Colonic mucosa (tissue), 4 donors: Measurements from ENCODE around the gene SARNP. TPM values are rescaled to one million over a fixed set of nuclear protein-coding genes. Genes with fewer than 3 reads are reported as not detected.
"Not testable (repeated sequence)": the region's sequence is repeated elsewhere in the genome, so short reads cannot be mapped to it uniquely, and the experiment has no call there.

Experiments used
- DNase-seq: peaks from one replicate; pipeline ENCODE4 v3.0.0-alpha.2; 2020
- H3K27ac ChIP-seq: fragments of 200-600 bp; one replicate; pipeline ENCODE4 v1.8.0; 2021
- H3K27me3 ChIP-seq: fragments of 200-600 bp; one replicate; pipeline ENCODE4 v1.8.0; 2021
- H3K36me3 ChIP-seq: fragments of 200-600 bp; one replicate; pipeline ENCODE4 v1.8.0; 2021
- H3K4me1 ChIP-seq: fragments of 200-600 bp; one replicate; pipeline ENCODE4 v1.8.0; 2021; ENCODE audit warnings: mild to moderate bottlenecking
- H3K4me3 ChIP-seq: fragments of 200-600 bp; one replicate; pipeline ENCODE4 v1.8.0; 2021
- H3K9ac ChIP-seq, 2 donors: one replicate each; pipeline ENCODE4 v1.7.0; 2013; ENCODE audit warnings: control low read depth in 2 of 2, low read depth in 2 of 2, low read length in 2 of 2
- H3K9me3 ChIP-seq: fragments of 200-600 bp; one replicate; pipeline ENCODE4 v1.8.0; 2021
- CTCF ChIP-seq: fragments of 200-600 bp; IDR thresholded peaks from one replicate; pipeline ENCODE4 v1.8.0; 2022; ENCODE audit warnings: antibody characterized with exemption, mild to moderate bottlenecking
- intact Hi-C: fragments of 100-400 bp; cut with DNase I; formaldehyde crosslinking; loops from one replicate; pipeline ENCODE4 v1.14.1; 2022
- total RNA-seq, 2 donors: library from RNA; stranded (reverse); fragmentation: NEBNext Ultra II Directional in 1 of 2; extraction: Animal tissue kit (Norgen Biotek cat#: 25700) in 1 of 2; gene quantifications; one replicate each; pipeline ENCODE4 v1.2.1, GENCODE V29; 2021
- donor health status: healthy.
- donor health status: DM: no; HTN: no; CAD: no.
- donor health status: DM: no; HTN: no; CAD: no.

SARNP gene
- total RNA-seq, 2 donors from 2014 or later, result 52.3 to 53.0 TPM

DNA sequence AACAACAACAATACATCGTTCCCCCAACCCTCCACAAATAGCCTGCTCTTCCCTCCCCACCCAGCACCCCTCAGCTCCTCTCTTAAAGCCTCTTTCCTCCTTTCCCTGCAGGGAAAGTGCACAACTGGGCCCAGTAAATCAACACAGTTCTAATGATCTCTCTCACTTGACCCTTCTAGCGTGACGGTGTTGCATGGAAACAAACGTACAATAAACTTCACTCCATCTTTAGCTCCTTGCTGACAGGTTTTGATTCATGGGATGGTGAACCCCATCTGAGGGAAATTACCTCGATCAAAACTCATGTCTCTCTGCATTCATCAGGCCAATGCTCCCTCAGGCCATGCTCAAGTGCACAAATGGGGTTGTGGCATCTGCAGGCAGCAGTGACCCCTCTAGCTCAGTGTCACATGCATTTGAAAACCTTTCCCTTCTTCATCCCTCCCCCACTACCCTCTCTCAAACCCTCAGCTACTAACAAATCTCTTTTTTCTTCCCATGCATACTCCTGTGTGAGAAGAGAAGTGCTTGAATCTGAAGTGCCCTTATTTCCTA is 51.7 kb downstream of the SARNP start:
- no peaks in the 10 kb centered on the region for H3K9me3 ChIP-seq
- no peak overlapping the region for H3K9ac ChIP-seq
- DNase-seq, result no peak
- H3K27me3 ChIP-seq, result no peaks in the 10 kb centered on the region
- no peaks in the 10 kb centered on the region for H3K36me3 ChIP-seq
- no peak for TF ChIP-seq CTCF
- intact Hi-C loops, result no loop called here
- no peaks in the 10 kb centered on the region for H3K4me1 ChIP-seq
- no peak overlapping the region for H3K27ac ChIP-seq
- H3K4me3 ChIP-seq, result no peak overlapping the region

DNA sequence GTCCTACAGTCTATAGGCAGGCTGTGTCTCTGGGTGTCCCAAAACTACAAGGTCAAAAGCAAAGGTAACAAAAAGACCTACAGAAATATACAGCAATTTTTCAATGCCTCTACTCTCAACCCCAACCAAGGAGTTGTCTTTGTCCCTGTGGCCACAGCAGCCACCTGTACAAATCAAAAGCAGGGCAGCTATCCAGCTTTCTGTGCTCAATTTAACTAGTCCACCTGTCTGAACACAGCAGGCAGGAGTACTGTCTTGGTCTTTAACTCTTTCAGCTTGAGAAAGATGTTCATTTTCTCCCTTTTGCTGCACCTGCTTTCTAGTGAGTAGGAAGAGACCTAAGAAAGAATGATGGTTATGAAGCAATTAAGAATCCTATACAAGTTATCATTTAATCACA is 54.9 kb downstream of the SARNP start:
- Histone ChIP-seq H3K36me3 (peaks cover 6% of the 10 kb centered on the region), H3K4me3 (no peak overlapping the region), H3K27ac (no peak overlapping the region), H3K9me3 (no peaks in the 10 kb centered on the region), H3K9ac (no peak overlapping the region), H3K27me3 (no peaks in the 10 kb centered on the region), H3K4me1 (no peaks in the 10 kb centered on the region)
- no peak for DNase-seq
- intact Hi-C loops, result no loop called here
- TF ChIP-seq CTCF, result no peak

DNA sequence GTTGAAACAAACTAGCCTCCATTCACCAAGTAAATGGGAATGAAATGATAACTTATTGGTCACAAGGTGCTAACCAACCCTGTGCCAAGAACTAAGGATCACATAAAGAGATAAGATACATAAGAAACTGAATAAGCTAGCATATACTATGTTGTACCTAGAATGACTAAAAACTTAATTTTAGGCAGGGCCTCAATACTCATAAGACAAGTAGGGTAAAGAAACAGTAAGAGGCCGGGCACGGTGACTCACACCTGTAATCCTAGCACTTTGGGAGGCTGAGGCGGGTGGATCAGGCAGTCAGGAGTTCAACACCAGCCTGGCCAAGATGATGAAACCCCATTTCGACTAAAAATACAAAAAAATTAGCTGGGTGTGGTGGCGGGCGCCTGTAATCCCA is 56.9 kb downstream of the SARNP start:
- TF ChIP-seq CTCF, result no peak
- intact Hi-C loops, result no loop called here
- H3K4me3 ChIP-seq, result no peak overlapping the region
- no peak overlapping the region for H3K27ac ChIP-seq
- H3K9ac ChIP-seq, result no peak overlapping the region
- no peaks in the 10 kb centered on the region for H3K9me3 ChIP-seq
- peaks cover 6% of the 10 kb centered on the region for H3K36me3 ChIP-seq
- DNase-seq, result no peak
- no peaks in the 10 kb centered on the region for H3K4me1 ChIP-seq
- no peaks in the 10 kb centered on the region for H3K27me3 ChIP-seq

GRCh38 chr12:55758575-55758974 is 58.9 kb downstream of the SARNP start:
- H3K9ac ChIP-seq, H3K4me3 ChIP-seq, H3K36me3 ChIP-seq: not testable (repeated sequence)

DNA sequence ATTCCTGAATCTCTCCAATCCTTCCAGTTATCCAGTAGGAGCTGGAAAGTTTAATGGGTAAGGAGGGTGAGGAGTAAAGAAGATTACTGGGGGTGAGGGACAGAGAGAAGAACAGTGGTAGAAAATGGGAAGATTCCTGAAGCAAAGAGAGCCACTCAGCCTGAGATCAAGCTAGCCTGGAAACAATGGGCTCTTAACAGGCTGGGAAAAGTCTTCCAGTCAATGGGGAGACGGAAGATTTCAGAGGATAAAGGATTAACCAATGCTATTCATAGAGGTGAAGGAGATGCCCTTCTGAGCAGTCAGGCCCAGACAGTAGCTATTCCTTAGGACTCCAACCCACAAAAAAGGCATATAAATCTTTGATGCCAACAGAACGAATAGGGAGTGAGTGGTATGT is 59.8 kb downstream of the SARNP start:
- no peak overlapping the region for H3K9ac ChIP-seq
- H3K4me1 ChIP-seq, result no peaks in the 10 kb centered on the region
- intact Hi-C loops, result no loop called here
- H3K27me3 ChIP-seq, result no peaks in the 10 kb centered on the region
- no peak for DNase-seq
- H3K4me3 ChIP-seq, result no peak overlapping the region
- peaks cover 6% of the 10 kb centered on the region for H3K36me3 ChIP-seq
- no peak for TF ChIP-seq CTCF
- H3K9me3 ChIP-seq, result no peaks in the 10 kb centered on the region
- no peak overlapping the region for H3K27ac ChIP-seq

More at GRCh38 chr12:55758575-55758974, 58.9 kb downstream of the SARNP start:
- H3K9me3 ChIP-seq, intact Hi-C loops, H3K27me3 ChIP-seq, H3K27ac ChIP-seq, DNase-seq, H3K4me1 ChIP-seq: not testable (repeated sequence)

DNA sequence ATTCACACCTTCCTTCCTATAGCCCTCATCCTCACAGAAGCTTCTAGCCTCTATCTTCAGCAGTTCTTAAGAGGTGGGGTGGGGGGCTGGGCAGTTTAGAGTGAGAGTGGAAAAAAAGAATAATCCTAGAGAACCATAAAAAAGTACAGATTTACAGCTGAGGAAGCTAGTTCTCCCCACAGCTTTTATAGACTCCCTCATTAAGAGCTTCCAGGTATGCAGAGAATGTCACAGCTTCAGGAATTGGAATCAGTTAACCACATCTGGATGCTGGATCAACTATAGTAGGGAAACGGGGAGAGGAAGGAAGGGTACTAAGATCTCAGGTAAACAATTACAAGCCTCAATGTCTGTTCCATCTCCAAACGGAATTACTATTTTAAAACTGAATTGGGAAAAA is 62.3 kb downstream of the SARNP start:
- H3K9me3 ChIP-seq, result no peaks in the 10 kb centered on the region
- intact Hi-C loops, result no loop called here
- H3K9ac ChIP-seq, result no peak overlapping the region
- H3K4me3 ChIP-seq, result no peak overlapping the region
- H3K27me3 ChIP-seq, result no peaks in the 10 kb centered on the region
- no peak for TF ChIP-seq CTCF
- peaks cover 6% of the 10 kb centered on the region for H3K36me3 ChIP-seq
- no peak for DNase-seq
- no peak overlapping the region for H3K27ac ChIP-seq
- H3K4me1 ChIP-seq, result no peaks in the 10 kb centered on the region
